Measurements from ENCODE around the gene GPC6.

GPC6 gene

DNA sequence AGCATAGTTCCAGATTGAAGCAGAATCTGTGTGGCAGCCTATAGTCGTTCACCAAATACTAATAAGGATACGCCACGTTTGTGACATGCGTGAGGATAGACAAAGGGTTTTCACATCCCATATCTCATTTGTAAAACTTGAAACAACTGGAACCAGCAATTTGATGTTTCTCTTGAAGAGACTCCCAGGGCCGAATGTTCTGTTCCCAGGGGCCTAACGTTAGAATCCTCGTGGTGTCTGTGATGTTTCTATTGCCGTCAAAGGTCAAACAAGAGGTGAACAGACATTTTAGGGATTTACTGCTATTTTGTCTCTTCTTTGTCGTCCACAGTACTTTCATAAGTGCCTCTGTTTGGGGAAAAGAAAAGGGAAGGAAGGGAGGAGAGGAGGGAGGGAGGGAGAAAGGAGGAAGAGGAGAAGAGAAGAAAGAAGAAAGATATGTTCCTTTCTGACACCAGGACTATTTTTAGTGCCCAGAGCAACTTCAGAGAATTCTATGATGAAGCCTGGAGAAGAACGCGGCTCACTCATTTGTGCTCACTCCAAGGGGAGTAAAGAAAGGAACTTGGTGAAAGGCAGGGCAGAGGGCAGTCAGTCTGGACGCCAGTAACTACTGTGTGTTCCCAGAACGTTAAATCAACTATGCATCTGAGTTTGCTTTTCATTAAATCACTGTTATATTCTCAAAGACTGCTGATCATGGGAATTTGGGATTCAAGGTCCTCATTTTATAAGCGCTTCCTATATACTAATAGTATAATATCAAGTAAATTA lies 1098.3 kb downstream of the GPC6 start:
- Histone ChIP-seq H3K27ac (ENCODE audit: low read depth, low read length) (no peak overlapping the region), H3K27me3 (ENCODE audit: control insufficient read depth in 1 of 2, insufficient read depth in 2 of 2, low read length in 2 of 2) (no peaks in the 10 kb centered on the region), H3K4me3 (ENCODE audit: low read depth in 1 of 2, low read length in 2 of 2) (no peak overlapping the region), H3K9me3 (ENCODE audit: control insufficient read depth in 1 of 2, low read length in 2 of 2) (no peaks in the 10 kb centered on the region), H3K4me1 (ENCODE audit: control insufficient read depth in 1 of 2, insufficient read depth in 2 of 2, low read length in 2 of 2) (peaks cover 7 to 13% of the 10 kb centered on the region in 2 donors), H3K9ac (ENCODE audit: low read depth in 1 of 2, low read length in 2 of 2) (no peak overlapping the region), H3K36me3 (ENCODE audit: control insufficient read depth in 1 of 2, insufficient read depth in 2 of 2, low read length in 2 of 2) (no peaks in the 10 kb centered on the region)

DNA sequence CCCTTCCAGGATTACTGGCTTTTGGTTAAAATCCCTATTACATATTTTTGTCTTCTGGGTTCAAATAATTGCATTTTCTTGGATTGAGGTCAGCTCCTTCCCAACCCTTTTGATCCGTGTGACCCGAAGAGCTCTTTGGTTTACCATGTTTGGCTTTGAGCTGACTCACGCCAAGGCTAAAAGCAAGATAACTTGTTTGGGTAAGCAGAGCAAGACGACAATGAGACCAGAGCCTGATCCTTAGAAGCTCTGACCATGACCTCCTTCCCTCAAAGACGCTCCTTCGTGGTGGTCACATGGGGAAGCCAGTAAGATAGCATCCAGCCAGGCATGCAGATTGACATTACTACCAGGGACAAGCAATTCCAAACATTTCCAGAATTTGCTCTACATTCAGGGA lies 1099.0 kb downstream of the GPC6 start:
- no peak overlapping the region for H3K9ac ChIP-seq (ENCODE audit: low read depth in 1 of 2, low read length in 2 of 2)
- peaks cover 11 to 13% of the 10 kb centered on the region in 2 donors for H3K4me1 ChIP-seq (ENCODE audit: control insufficient read depth in 1 of 2, insufficient read depth in 2 of 2, low read length in 2 of 2)
- H3K27ac ChIP-seq (ENCODE audit: low read depth, low read length): no peak overlapping the region

DNA sequence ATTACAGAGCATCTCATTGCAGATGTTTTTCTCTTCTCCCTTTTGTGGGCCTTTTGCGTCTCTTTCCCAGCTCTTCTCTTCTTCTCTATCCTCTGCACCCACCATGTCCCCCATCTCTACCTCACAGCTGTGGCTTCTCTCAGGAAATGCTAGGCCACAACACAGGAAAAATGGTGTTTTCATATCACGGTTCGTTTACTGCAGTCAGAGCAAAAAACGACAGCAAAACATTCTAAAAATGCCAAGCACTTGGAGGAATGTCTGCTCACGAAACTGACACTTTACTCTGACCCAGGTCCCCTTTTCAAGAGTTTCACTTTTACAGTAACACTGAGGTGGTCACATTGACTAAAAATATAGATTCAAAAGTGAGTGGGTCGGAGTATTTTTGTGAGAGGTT lies 1100.7 kb downstream of the GPC6 start:
- no peak overlapping the region for H3K27ac ChIP-seq (ENCODE audit: low read depth, low read length)

More for the DNA sequence above, 1099.0 kb downstream of the GPC6 start:
- Histone ChIP-seq H3K9me3 (ENCODE audit: control insufficient read depth in 1 of 2, low read length in 2 of 2) (no peaks in the 10 kb centered on the region), H3K27me3 (ENCODE audit: control insufficient read depth in 1 of 2, insufficient read depth in 2 of 2, low read length in 2 of 2) (no peaks in the 10 kb centered on the region), H3K4me3 (ENCODE audit: low read depth in 1 of 2, low read length in 2 of 2) (no peak overlapping the region), H3K36me3 (ENCODE audit: control insufficient read depth in 1 of 2, insufficient read depth in 2 of 2, low read length in 2 of 2) (no peaks in the 10 kb centered on the region)

DNA sequence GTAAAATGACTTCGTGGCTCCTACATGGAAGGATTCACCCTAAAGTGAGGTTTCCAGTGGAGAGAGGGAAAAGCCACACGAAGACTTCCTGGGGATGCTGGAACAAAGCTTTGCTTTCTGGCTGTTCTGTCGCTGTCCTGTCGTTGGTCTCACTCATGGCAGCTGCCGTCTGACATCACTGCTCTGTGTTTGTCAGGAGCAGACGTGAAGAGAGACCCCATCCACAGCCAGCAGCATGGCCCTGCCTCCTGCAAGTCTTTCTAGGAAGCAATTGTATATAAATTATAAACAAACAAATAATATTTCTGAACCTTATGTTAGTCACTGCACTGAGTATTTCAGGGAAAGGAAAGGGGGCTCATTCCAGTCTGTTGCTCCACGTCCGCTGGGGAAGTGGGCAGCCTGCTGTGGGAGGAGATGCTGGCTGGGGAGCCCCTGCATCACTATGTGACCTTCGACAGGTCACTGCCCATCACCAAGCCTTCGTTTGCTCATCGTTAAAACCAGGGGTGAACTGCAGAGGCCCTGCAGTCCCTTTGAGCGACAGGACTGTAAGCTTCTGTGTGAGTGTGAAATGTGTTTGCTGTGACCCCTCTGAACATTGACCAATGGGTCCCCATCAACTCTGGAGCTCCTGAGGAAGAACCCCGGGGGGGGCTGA lies 1101.9 kb downstream of the GPC6 start:
- H3K4me1 ChIP-seq (ENCODE audit: control insufficient read depth in 1 of 2, insufficient read depth in 2 of 2, low read length in 2 of 2): peaks cover 11 to 13% of the 10 kb centered on the region in 2 donors

More for the DNA sequence above, 1100.7 kb downstream of the GPC6 start:
- Histone ChIP-seq H3K9ac (ENCODE audit: low read depth in 1 of 2, low read length in 2 of 2) (no peak overlapping the region), H3K4me1 (ENCODE audit: control insufficient read depth in 1 of 2, insufficient read depth in 2 of 2, low read length in 2 of 2) (peaks cover 11 to 13% of the 10 kb centered on the region in 2 donors), H3K4me3 (ENCODE audit: low read depth in 1 of 2, low read length in 2 of 2) (no peak overlapping the region), H3K9me3 (ENCODE audit: control insufficient read depth in 1 of 2, low read length in 2 of 2) (no peaks in the 10 kb centered on the region), H3K27me3 (ENCODE audit: control insufficient read depth in 1 of 2, insufficient read depth in 2 of 2, low read length in 2 of 2) (no peaks in the 10 kb centered on the region), H3K36me3 (ENCODE audit: control insufficient read depth in 1 of 2, insufficient read depth in 2 of 2, low read length in 2 of 2) (no peaks in the 10 kb centered on the region)

DNA sequence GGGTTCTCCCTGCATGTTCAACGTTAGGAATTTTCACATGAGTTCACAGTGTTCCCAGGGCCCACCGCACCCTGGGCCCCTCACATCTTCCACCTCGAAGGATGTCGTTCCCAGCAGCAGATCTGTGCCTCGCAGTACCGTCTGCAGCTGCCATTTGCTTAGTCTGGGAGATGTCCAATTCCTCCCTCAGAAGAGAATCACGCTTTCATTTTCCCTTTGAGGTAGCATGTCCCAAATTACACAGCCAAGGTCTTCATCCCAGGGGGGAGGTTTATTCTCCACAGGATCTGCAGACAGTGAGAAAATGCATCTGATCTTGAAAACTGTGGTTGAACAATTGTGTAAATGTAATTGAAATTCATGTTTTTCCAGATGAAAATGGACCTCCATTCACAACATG lies 1102.7 kb downstream of the GPC6 start:
- H3K9me3 ChIP-seq (ENCODE audit: control insufficient read depth in 1 of 2, low read length in 2 of 2): no peaks in the 10 kb centered on the region
- H3K9ac ChIP-seq (ENCODE audit: low read depth in 1 of 2, low read length in 2 of 2): no peak overlapping the region
- H3K4me3 ChIP-seq (ENCODE audit: low read depth in 1 of 2, low read length in 2 of 2): no peak overlapping the region
- H3K4me1 ChIP-seq (ENCODE audit: control insufficient read depth in 1 of 2, insufficient read depth in 2 of 2, low read length in 2 of 2): peaks cover 11 to 13% of the 10 kb centered on the region in 2 donors
- no peaks in the 10 kb centered on the region for H3K36me3 ChIP-seq (ENCODE audit: control insufficient read depth in 1 of 2, insufficient read depth in 2 of 2, low read length in 2 of 2)
- no peak overlapping the region for H3K27ac ChIP-seq (ENCODE audit: low read depth, low read length)
- H3K27me3 ChIP-seq (ENCODE audit: control insufficient read depth in 1 of 2, insufficient read depth in 2 of 2, low read length in 2 of 2): no peaks in the 10 kb centered on the region

More for the DNA sequence above, 1101.9 kb downstream of the GPC6 start:
- Histone ChIP-seq H3K9me3 (ENCODE audit: control insufficient read depth in 1 of 2, low read length in 2 of 2) (no peaks in the 10 kb centered on the region), H3K36me3 (ENCODE audit: control insufficient read depth in 1 of 2, insufficient read depth in 2 of 2, low read length in 2 of 2) (no peaks in the 10 kb centered on the region), H3K9ac (ENCODE audit: low read depth in 1 of 2, low read length in 2 of 2) (no peak overlapping the region), H3K27me3 (ENCODE audit: control insufficient read depth in 1 of 2, insufficient read depth in 2 of 2, low read length in 2 of 2) (no peaks in the 10 kb centered on the region), H3K27ac (ENCODE audit: low read depth, low read length) (no peak overlapping the region), H3K4me3 (ENCODE audit: low read depth in 1 of 2, low read length in 2 of 2) (no peak overlapping the region)

DNA sequence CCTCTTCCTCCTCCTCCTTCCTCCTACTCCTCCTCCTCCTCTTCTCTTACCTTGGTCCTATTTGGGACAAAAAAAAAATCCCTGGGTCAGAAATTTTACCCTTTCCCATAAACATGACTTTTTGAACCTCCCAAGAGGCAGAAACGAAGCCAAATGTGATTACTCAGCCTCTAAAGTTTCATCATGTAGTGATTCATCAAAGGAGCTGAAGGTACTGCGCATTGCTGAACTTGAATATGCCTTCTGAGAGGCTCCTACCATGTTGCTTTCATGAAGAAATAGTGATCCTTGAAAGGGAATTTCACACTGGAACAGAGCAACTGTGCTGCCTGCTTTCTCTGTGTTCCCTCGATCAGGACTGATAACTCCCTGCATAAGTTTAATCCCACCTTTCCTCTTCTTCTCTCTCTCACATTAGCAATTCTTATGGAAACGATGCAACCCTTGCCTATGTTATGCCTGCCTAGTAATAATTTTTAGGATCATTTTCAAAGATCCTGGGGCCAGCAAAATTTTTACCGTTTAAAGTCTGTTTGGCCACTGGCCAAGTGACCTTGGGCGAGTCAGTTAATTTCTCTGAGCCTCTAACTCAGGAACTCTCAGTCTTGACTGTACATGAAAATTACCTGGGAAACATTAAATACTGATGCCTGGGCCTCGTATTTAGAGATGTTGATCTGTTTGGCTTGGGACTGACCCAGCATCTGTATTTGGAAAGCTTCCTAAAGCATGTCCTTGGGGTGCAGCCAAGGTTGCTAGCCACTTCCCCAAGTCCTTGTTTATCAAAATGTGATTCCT lies 1103.3 kb downstream of the GPC6 start:
- H3K4me1 ChIP-seq (ENCODE audit: control insufficient read depth in 1 of 2, insufficient read depth in 2 of 2, low read length in 2 of 2): peaks cover 11 to 13% of the 10 kb centered on the region in 2 donors
- no peaks in the 10 kb centered on the region for H3K36me3 ChIP-seq (ENCODE audit: control insufficient read depth in 1 of 2, insufficient read depth in 2 of 2, low read length in 2 of 2)
- no peak overlapping the region for H3K9ac ChIP-seq (ENCODE audit: low read depth in 1 of 2, low read length in 2 of 2)
- no peaks in the 10 kb centered on the region for H3K27me3 ChIP-seq (ENCODE audit: control insufficient read depth in 1 of 2, insufficient read depth in 2 of 2, low read length in 2 of 2)
- H3K4me3 ChIP-seq (ENCODE audit: low read depth in 1 of 2, low read length in 2 of 2): no peak overlapping the region
- H3K9me3 ChIP-seq (ENCODE audit: control insufficient read depth in 1 of 2, low read length in 2 of 2): no peaks in the 10 kb centered on the region
- H3K27ac ChIP-seq (ENCODE audit: low read depth, low read length): no peak overlapping the region

DNA sequence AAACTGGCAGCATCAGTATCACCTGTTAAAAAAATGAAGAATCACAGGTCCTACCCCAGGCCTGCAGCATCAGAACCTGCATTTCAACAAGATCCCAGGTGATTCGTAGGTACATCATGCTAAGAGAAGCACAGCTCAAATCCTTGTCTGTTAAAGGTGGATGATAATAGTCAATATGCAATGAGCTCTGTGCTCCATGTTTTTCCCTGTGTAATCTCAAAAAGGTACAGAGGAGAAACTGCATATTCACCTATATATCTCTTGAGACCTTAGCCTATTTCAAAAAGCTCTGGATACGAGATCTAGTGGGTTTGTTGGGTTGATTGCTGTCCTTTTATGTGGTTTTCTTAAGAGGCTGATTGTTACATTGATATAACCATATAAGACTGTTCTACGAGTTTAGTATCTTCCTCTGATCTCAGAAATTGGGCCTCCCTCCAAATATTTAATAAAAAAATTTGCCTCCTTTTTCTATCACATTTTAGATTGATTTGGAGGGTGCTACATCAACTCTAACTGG lies 1104.0 kb downstream of the GPC6 start:
- Histone ChIP-seq H3K36me3 (ENCODE audit: control insufficient read depth in 1 of 2, insufficient read depth in 2 of 2, low read length in 2 of 2) (no peaks in the 10 kb centered on the region), H3K27ac (ENCODE audit: low read depth, low read length) (no peak overlapping the region), H3K4me1 (ENCODE audit: control insufficient read depth in 1 of 2, insufficient read depth in 2 of 2, low read length in 2 of 2) (peaks cover 11 to 13% of the 10 kb centered on the region in 2 donors), H3K4me3 (ENCODE audit: low read depth in 1 of 2, low read length in 2 of 2) (no peak overlapping the region), H3K9ac (ENCODE audit: low read depth in 1 of 2, low read length in 2 of 2) (no peak overlapping the region), H3K27me3 (ENCODE audit: control insufficient read depth in 1 of 2, insufficient read depth in 2 of 2, low read length in 2 of 2) (no peaks in the 10 kb centered on the region), H3K9me3 (ENCODE audit: control insufficient read depth in 1 of 2, low read length in 2 of 2) (no peaks in the 10 kb centered on the region)

DNA sequence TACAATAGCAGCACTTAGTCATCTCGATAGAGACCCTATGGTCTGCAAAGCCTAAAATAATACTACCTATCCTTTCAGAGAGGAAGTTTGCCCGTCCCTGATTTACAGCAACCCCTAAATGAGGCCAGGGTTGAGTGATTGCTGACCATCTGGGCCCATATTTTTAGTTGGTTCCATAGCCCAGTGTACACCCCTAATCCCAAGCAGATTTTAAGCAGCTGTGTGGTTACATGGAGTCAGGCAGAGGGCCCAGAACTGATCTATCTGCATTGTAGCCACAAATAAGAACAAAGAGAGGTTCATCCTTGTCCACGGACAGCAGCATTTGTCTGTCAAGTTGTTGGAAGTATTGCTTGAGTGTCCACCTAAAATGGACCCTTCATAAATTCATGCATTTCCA lies 1104.7 kb downstream of the GPC6 start:
- Histone ChIP-seq H3K4me3 (ENCODE audit: low read depth in 1 of 2, low read length in 2 of 2) (no peak overlapping the region), H3K27me3 (ENCODE audit: control insufficient read depth in 1 of 2, insufficient read depth in 2 of 2, low read length in 2 of 2) (no peaks in the 10 kb centered on the region), H3K36me3 (ENCODE audit: control insufficient read depth in 1 of 2, insufficient read depth in 2 of 2, low read length in 2 of 2) (no peaks in the 10 kb centered on the region), H3K9me3 (ENCODE audit: control insufficient read depth in 1 of 2, low read length in 2 of 2) (no peaks in the 10 kb centered on the region), H3K4me1 (ENCODE audit: control insufficient read depth in 1 of 2, insufficient read depth in 2 of 2, low read length in 2 of 2) (peaks cover 11 to 13% of the 10 kb centered on the region in 2 donors), H3K9ac (ENCODE audit: low read depth in 1 of 2, low read length in 2 of 2) (no peak overlapping the region), H3K27ac (ENCODE audit: low read depth, low read length) (no peak overlapping the region)

DNA sequence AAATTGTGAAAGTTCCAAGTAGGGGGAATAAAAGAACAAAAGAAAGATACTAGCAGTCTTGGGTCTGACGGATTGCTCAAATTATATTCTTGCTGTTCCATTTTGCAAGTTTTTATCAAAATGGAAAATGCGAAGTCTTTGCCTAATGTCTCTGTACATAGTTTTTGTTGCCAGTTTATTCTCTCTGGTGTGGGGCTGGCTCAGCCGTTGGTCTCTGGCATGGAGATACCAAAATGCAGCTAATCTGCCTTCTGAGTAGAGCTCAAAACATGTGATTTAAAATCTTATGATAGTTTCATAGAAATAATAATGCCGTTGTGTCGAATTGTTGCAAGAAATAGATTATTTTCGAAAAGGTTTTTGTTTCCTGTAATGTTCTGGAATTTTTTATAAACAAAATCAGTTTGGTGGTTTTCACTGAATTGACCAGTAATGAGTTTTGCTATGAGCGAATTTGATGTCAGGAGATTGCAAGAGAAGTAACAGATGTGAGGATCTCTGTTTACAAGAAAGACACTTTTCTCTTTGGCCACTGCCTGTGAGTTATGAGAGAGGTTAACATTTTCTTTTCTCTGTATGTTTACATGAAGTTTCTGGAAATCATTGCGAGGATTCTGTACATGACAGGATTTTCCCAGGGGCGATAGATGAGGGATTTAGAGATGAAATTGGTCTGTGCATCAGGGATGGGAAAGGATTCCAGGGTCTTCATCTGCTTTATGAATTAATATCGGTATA lies 1105.9 kb downstream of the GPC6 start:
- Histone ChIP-seq H3K9me3 (ENCODE audit: control insufficient read depth in 1 of 2, low read length in 2 of 2) (no peaks in the 10 kb centered on the region), H3K4me1 (ENCODE audit: control insufficient read depth in 1 of 2, insufficient read depth in 2 of 2, low read length in 2 of 2) (peaks cover 9 to 11% of the 10 kb centered on the region in 2 donors), H3K27ac (ENCODE audit: low read depth, low read length) (no peak overlapping the region), H3K27me3 (ENCODE audit: control insufficient read depth in 1 of 2, insufficient read depth in 2 of 2, low read length in 2 of 2) (no peaks in the 10 kb centered on the region), H3K36me3 (ENCODE audit: control insufficient read depth in 1 of 2, insufficient read depth in 2 of 2, low read length in 2 of 2) (no peaks in the 10 kb centered on the region), H3K4me3 (ENCODE audit: low read depth in 1 of 2, low read length in 2 of 2) (no peak overlapping the region), H3K9ac (ENCODE audit: low read depth in 1 of 2, low read length in 2 of 2) (no peak overlapping the region)

All from duodenal mucosa (tissue), 2 donors.